AG10803 (cell line): ENCODE results near the gene TBC1D22A.
"Not testable (repeated sequence)": the region's sequence is repeated elsewhere in the genome, so short reads cannot be mapped to it uniquely, and the experiment has no call there.

Experiments used
- DNase-seq: peaks from one replicate; pipeline ENCODE4 v3.0.0; 2010; ENCODE audit warnings: low read depth
- H3K4me3 ChIP-seq: 2 replicates; pipeline ENCODE4 v1.5.1; 2011; ENCODE audit warnings: mild to moderate bottlenecking, low read length, control low read depth
- TF ChIP-seq, protein P1 (sequence below): conservative IDR thresholded peaks from 2 replicates; pipeline ENCODE4 v1.5.1; 2011; ENCODE audit warnings: mild to moderate bottlenecking, low read length, control low read depth, inconsistent platforms

TBC1D22A gene

DNA sequence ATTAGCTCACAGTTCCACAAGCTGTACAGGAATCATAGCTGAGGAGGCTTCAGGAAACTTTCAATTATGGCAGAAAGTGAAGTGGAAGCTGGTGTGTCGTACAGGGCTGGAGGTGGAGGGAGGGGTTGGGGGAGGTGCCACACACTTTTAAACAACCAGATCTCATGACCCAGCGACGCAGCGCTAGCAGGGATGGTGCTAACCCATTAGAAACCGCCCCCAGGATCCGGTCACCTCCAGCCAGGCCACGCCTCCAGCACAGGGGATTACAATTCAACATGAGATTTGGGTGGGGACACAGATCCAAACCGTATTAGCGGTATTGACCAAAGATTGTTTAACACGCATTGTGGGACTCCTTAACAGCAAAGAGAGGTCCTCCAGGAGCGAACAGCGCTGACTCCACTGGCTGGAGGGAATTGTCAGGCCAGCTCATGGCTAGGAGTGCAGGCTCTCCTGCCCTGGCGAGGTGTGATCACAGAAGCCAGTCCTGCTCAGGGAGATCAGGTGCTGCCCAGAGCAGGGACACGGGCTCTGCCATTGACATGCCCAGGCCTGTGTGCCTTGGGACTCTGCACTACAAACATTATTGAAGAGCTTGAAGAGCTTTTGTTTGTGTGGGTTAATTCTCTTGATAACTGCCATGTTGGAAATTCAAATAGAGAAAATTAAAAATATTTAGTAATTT, 215.3 kb downstream of the TBC1D22A start:
- no peak for DNase-seq
- TF ChIP-seq, protein P1, sequence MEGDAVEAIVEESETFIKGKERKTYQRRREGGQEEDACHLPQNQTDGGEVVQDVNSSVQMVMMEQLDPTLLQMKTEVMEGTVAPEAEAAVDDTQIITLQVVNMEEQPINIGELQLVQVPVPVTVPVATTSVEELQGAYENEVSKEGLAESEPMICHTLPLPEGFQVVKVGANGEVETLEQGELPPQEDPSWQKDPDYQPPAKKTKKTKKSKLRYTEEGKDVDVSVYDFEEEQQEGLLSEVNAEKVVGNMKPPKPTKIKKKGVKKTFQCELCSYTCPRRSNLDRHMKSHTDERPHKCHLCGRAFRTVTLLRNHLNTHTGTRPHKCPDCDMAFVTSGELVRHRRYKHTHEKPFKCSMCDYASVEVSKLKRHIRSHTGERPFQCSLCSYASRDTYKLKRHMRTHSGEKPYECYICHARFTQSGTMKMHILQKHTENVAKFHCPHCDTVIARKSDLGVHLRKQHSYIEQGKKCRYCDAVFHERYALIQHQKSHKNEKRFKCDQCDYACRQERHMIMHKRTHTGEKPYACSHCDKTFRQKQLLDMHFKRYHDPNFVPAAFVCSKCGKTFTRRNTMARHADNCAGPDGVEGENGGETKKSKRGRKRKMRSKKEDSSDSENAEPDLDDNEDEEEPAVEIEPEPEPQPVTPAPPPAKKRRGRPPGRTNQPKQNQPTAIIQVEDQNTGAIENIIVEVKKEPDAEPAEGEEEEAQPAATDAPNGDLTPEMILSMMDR = no peak

DNA sequence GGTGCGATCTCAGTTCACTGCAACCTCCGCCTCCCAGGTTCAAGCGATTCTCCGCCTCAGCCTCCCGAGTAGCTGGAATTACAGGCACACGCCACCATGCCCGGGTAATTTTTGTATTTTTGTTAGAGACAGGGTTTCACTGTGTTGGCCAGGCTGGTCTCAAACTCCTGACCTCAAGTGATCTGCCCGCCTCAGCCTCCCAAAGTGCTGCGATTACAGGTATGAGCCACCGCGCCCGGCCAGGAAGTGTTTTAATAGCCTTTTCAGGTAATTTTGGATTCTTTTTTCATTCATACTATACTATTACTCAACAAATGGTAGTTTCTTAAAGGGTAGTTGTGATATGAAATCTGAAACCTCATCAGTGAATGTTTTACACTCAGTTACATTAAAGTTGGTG, 216.2 kb downstream of the TBC1D22A start:
- DNase-seq, H3K4me3 ChIP-seq: not testable (repeated sequence)

More for the DNA sequence above, 215.3 kb downstream of the TBC1D22A start:
- H3K4me3 ChIP-seq = no peak overlapping the region

DNA sequence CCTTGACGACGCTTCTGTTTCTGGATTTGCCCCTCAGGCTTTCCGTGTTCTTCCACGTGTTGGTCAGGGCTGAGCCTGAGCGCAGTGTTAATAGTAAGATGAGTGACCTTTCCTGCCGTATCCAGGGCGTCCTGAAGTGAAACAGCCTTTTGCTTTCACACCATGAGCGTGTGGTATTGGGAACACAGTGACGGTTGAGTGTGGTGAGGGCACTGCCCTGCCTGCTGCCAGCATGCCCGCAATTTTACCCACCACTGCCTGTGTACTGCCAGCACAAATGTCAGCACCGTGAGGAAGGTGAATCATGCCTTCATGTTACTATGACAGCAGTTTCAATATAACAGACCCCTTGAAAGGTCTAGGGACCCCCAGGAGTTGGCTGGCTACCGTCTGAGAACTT, 217.1 kb downstream of the TBC1D22A start:
- DNase-seq = no peak
- H3K4me3 ChIP-seq = no peak overlapping the region
- TF ChIP-seq, protein P1 = no peak

DNA sequence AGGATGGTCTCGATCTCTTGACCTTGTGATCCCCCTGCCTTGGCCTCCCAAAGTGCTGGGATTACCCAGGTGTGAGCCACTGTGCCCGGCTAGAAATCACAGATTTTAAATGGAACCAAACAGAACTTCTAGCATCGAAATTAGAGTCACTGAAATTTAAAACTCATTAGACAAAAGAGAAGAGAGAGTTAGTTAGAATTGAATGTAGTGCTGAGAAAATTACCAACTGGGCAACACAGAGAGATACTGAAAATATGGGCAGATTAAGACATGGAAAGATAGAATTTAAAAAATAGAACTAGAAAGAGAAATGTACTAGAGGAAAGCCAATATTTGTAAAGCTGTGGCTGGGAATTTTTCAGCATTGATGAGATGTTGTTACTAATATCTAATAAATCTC, 217.9 kb downstream of the TBC1D22A start:
- no peak for DNase-seq
- no peak overlapping the region for H3K4me3 ChIP-seq
- TF ChIP-seq, protein P1 = no peak

DNA sequence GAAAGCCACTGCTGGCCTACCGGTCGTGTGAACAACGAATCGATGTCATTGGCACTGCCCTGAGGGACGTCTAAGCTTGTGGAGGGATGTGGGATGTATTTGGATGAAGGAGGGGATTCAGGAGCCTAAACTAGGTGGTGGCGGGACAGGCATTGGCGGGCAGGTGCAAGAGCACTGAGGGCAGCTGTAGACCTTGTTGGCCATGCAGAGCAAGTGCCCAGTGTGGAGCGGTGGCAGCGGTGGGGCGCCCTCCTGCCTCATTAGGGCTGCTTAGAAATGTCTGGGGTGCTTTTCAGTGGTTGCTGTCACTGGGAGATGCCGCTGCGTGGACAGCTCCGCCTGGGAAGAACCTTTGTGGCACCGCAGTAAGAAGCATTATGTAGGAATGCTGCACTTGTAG, 220.2 kb downstream of the TBC1D22A start:
- DNase-seq = no peak
- H3K4me3 ChIP-seq = no peak overlapping the region
- TF ChIP-seq, protein P1 = no peak

DNA sequence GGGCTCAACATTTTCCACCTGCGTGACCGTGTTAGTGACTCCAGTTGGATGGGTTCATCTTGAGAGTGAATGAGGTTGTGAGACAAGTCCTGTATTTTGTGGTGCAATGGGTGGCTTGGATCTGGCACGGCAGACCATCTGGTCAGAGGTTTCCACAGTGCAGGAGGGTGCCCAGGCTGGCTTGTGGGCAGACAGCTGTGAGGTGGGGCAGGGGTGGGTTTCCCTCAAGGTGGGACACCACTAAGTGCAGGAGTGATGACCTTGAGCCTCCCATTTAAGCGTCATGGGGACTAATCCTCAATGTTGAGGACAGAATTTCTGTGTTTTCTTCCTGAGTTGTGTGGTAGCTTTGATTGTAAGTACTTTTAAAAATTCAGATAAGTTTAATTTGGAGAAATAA, 220.6 kb downstream of the TBC1D22A start:
- H3K4me3 ChIP-seq = no peak overlapping the region
- TF ChIP-seq, protein P1 = no peak
- DNase-seq = no peak

DNA sequence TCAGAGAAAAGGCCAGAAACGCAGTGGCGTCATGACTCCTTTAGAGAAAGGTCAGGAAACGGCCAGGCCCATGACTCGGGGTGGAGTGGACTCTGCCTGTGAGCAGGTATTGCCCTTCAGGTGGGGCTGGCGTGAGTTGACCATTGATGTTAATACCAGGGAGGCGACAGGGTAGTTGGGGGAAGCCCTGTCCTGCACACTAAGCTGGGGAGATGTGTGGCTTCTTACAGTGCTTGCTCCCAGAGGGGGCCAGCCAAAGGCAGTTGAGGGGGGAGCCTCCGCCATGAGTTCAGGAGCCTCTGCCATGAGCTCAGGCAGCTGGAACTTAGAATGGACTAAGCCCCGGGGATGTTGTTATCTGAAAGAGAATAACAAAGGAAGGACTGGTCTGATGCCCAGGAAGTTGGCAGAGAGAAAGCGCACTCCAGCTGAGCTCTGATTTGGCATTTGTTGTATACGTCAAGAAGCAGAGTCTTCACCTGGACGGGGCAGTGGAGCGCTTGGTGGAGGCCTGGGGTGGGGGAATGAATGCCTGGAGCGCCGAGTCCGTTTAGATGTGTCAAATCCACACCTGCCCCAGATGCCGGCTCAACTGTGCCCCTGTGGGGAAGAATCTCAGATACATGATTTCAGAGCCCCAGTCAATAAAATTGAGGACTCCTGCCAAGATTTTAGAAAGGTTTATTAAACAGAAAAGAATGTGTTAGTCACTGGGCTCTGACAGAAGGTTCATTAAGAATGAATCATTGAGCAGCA, 222.5 kb downstream of the TBC1D22A start:
- peak; percentile 66 for DNase-seq
- no peak overlapping the region for H3K4me3 ChIP-seq
- TF ChIP-seq, protein P1 = no peak
